Natural killer cell treated with Interleukin-12 subunit alpha and Interleukin-12 subunit beta and Interleukin-15 and Interleukin-18, amount 100 ng/mL, for 72 hours (primary cell): ENCODE results near the gene C14orf93. TPM values are rescaled to one million over a fixed set of nuclear protein-coding genes. Genes with fewer than 3 reads are reported as not detected.
"Not testable (repeated sequence)": the region's sequence is repeated elsewhere in the genome, so short reads cannot be mapped to it uniquely, and the experiment has no call there.

Source experiments
- ATAC-seq, 2 donors: fragments of 150-1000 bp; cut with Tn5 transposase in 1 of 2; sonication (Bioruptor Pico), chemical (Tn5 transposase) in 1 of 2; 2 replicates each; pipeline ENCODE4 v1.10.0; 2021
- DNase-seq: peaks from one replicate; pipeline ENCODE4 v3.0.0; 2022; ENCODE audit warnings: low spot score
- H3K27ac Mint-ChIP-seq, 2 donors: 1 replicate in 1 of 2; 2 replicates in 1 of 2; pipeline ENCODE4 v1.8.0; 2022; ENCODE audit warnings: mixed read lengths in 2 of 2, mild to moderate bottlenecking in 1 of 2, moderate library complexity in 1 of 2
- H3K27me3 Mint-ChIP-seq, 2 donors: 1 replicate in 1 of 2; 2 replicates in 1 of 2; pipeline ENCODE4 v1.8.0; 2022; ENCODE audit warnings: mixed read lengths in 2 of 2
- H3K36me3 Mint-ChIP-seq: one replicate; pipeline ENCODE4 v1.8.0; 2022; ENCODE audit warnings: mixed read lengths
- H3K4me1 Mint-ChIP-seq, 2 donors: 1 replicate in 1 of 2; 2 replicates in 1 of 2; pipeline ENCODE4 v1.8.0; 2022; ENCODE audit warnings: low read depth in 2 of 2, mixed read lengths in 2 of 2, mild to moderate bottlenecking in 1 of 2
- H3K4me3 Mint-ChIP-seq: one replicate; pipeline ENCODE4 v1.8.0; 2022; ENCODE audit warnings: mixed read lengths
- H3K9me3 Mint-ChIP-seq: 2 replicates; pipeline ENCODE4 v1.8.0; 2022; ENCODE audit warnings: mixed read lengths
- total RNA-seq, 2 donors: library from RNA; stranded (reverse); gene quantifications; one replicate each; pipeline ENCODE4 v1.2.3, GENCODE V29; 2022

C14orf93 gene
- total RNA-seq, 2 donors from 2014 or later: 2.8 to 10.8 TPM

DNA sequence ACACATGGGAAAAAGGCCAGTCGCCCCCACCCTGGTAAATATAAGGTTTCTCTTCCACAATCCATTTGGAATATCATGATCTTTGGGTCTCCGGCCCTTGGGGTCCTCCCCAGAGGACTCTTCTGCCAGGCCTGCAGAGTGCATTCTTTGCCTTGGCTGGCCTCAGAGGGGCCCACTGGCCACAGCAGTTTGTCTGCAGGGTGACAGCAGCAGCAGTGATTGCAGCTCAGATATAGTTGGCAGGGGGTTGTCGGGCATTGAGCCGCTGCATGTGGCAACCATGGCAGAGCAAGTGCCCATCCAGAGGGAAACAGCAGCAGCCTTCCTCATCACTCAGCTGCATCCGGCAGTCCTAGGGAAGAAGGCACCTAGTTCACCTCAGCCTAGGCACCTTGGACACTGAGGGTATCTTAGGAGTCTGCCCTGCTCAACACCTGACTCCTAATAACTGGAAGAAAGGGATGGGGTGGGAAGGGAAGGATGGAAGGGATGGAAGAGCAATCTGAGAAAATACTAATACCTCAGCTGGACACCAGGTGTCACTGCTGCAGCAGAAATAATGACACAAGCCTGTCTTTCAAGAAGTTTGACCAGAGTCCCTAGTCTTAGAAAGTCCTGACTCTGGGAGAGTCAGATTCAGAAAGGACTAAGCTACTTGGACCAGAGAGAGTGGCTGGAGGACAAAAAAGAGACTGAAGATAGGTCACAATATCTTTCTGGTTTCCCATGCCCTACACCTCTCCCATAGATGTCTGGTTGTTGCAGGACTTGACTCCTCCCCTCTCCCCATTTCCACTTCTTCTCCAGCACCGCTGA lies 36.5 kb downstream of the C14orf93 start:
- ATAC-seq (peak in 1 of 2 donors; percentile 40), DNase-seq (no peak)
- no peak overlapping the region for H3K4me3 Mint-ChIP-seq
- H3K27me3 Mint-ChIP-seq: peaks cover 8 to 10% of the 10 kb centered on the region in 2 donors
- no peaks in the 10 kb centered on the region for H3K36me3 Mint-ChIP-seq
- peaks cover 0 to 2% of the 10 kb centered on the region in 2 donors for H3K4me1 Mint-ChIP-seq
- no peaks in the 10 kb centered on the region for H3K9me3 Mint-ChIP-seq
- peak overlapping the region in 1 of 2 donors; percentile 65 for H3K27ac Mint-ChIP-seq

DNA sequence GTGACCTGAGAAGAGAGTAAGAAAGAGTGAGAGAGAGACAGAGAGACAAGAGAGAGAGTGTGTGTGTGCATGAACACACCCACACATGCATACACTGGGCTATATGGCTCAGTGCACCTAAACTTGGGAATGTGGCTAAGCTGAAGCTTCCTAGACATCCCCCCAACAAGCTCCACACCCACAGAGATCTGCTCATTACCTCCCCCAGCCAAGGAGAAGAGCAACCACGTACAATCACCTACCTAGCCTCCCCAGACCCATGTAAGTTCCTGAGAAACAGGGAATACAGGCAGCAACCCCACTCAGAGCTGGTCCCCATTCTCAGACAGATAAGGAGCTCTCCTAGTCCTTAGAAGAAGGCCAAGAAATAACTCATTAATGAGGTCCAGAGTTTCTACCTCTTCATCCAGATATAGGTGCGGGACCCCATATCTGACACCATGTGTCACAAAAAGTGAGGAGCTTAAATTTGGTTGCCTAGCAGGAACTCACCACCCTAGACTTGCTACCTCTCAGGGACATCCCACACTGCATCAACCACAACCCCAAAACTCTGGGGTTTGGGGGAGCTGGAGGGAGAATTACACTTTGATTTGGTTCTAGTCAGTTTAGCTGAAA lies 37.5 kb downstream of the C14orf93 start:
- Mint-ChIP-seq H3K9me3 (no peaks in the 10 kb centered on the region), H3K4me1 (peaks cover 0 to 2% of the 10 kb centered on the region in 2 donors), H3K36me3 (no peaks in the 10 kb centered on the region), H3K27ac (no peak overlapping the region), H3K27me3 (peaks cover 4 to 8% of the 10 kb centered on the region in 2 donors), H3K4me3 (no peak overlapping the region)
- no peak for DNase-seq
- no peak for ATAC-seq

DNA sequence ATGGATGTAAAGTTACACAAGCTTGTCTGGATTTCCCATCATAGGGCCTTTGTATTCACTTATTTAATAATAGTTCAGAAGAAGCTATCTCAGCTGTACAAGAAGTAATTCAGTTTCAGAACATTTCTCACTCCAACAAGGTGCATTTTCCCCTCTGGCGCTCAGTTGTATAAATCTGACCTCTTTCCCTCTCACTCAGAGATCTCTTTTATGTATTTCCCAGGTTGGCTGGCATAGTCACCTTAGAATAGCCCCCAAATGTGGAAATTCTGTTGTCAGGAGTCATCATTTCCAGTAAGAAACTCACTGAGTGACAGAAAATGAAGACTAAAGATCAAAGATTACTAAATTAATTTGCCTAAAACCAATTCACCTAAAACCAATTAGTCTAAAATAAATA lies 38.8 kb downstream of the C14orf93 start:
- no peak overlapping the region for H3K27ac Mint-ChIP-seq
- H3K4me1 Mint-ChIP-seq: peaks cover 0 to 2% of the 10 kb centered on the region in 2 donors
- H3K4me3 Mint-ChIP-seq: no peak overlapping the region
- DNase-seq: no peak
- H3K36me3 Mint-ChIP-seq: no peaks in the 10 kb centered on the region
- H3K27me3 Mint-ChIP-seq: peaks cover 0 to 5% of the 10 kb centered on the region in 2 donors
- ATAC-seq: no peak
- H3K9me3 Mint-ChIP-seq: no peaks in the 10 kb centered on the region

DNA sequence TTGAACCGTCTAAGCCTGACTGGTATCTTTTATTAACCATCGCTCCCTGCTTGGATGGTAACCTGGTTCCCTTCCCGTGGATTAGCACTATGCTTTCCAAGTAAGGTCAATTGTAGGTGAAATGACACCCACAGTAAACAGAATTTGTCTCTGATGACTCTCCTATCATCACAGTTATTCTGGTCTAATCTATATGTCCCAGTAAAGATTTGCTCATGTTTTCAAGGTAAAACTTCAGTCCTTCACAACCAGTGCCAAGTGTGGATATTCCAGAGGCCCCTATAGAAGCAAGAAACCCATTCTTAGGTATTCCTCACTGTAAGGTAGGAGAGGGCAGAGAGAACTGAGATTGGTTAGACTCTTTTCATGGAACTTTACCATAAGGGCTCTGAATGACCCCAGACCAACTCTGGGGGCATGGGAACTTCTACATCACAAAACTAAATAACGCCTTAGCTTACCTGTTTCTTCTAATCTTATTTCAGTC lies 43.1 kb downstream of the C14orf93 start:
- Mint-ChIP-seq H3K4me1 (no peaks in the 10 kb centered on the region), H3K27me3 (peaks cover 0 to 2% of the 10 kb centered on the region in 2 donors), H3K27ac (no peak overlapping the region), H3K36me3 (no peaks in the 10 kb centered on the region), H3K4me3 (no peak overlapping the region), H3K9me3 (no peaks in the 10 kb centered on the region)
- DNase-seq (no peak), ATAC-seq (no peak)

DNA sequence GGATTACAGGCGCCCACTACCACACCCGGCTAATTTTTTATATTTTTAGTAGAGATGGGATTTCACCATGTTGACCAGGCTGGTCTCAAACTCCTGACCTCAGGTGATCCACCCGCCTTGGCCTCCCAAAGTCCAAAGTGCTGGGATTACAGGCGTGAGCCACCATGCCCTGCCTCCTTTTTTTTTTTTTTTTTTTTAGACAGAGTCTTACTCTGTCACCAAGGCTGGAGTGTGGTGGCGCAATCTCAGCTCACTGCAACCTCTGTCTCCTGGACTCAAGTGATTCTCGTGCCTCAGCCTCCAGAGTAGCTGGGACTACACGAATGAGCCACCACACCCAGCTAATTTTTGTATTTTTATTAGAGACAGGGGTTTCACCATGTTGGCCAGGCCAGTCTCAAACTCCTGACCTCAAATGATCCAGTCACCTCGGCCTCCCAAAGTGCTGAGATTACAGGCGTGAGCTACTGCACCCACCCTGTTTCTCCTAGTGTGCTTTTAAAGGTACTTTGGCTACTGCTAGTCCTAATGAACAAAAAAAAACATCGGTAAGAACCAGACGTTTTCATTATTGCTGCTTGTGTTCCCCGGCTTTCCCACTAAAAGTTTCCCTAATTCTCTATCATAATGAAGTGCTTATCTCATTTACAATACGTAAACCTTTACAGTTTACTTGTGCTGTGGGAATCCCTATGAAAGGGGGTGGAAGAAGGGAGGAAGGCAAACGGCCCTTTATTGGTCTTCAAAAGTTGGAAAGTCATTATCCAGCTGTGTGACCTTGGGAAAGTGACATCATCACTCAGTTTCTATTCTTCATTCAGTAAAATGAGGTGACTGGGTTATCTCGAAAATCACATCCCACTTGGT lies 43.8 kb downstream of the C14orf93 start:
- not testable (repeated sequence) for H3K4me1 Mint-ChIP-seq

DNA sequence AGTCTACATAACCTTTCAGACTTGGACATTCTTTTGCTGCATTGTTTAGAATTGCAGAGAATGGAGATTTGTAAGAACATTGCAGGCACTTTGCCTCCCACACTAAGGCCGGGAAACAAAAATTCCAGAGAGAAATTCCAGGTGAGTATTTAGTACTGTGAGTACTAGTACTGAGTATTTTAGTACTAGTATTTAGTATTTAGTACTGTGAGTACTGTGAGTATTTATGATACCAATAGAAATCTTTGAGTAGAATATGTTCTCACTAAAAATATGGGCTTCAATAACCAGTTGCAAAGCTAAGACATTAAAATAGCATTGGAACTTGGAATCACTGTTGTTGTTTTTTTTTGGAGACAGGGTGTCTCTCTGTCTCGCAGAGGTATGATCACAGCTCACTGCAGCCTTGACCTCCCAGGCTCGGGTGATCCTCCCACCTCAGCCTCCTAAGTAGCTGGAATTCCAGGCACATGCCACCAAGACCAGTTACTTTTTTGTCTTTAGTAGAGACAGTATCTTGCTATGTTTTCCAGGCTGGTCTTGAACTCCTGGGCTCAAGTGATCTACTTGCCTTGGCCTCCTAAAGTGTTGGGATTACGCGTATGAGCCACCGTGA lies 47.8 kb downstream of the C14orf93 start:
- Mint-ChIP-seq H3K9me3 (no peaks in the 10 kb centered on the region), H3K27ac (no peak overlapping the region), H3K27me3 (no peaks in the 10 kb centered on the region), H3K36me3 (no peaks in the 10 kb centered on the region), H3K4me1 (no peaks in the 10 kb centered on the region), H3K4me3 (no peak overlapping the region)
- ATAC-seq (no peak), DNase-seq (no peak)

More for the DNA sequence above, 43.8 kb downstream of the C14orf93 start:
- ATAC-seq, DNase-seq, H3K36me3 Mint-ChIP-seq, H3K9me3 Mint-ChIP-seq, H3K27me3 Mint-ChIP-seq, H3K27ac Mint-ChIP-seq, H3K4me3 Mint-ChIP-seq: not testable (repeated sequence)

DNA sequence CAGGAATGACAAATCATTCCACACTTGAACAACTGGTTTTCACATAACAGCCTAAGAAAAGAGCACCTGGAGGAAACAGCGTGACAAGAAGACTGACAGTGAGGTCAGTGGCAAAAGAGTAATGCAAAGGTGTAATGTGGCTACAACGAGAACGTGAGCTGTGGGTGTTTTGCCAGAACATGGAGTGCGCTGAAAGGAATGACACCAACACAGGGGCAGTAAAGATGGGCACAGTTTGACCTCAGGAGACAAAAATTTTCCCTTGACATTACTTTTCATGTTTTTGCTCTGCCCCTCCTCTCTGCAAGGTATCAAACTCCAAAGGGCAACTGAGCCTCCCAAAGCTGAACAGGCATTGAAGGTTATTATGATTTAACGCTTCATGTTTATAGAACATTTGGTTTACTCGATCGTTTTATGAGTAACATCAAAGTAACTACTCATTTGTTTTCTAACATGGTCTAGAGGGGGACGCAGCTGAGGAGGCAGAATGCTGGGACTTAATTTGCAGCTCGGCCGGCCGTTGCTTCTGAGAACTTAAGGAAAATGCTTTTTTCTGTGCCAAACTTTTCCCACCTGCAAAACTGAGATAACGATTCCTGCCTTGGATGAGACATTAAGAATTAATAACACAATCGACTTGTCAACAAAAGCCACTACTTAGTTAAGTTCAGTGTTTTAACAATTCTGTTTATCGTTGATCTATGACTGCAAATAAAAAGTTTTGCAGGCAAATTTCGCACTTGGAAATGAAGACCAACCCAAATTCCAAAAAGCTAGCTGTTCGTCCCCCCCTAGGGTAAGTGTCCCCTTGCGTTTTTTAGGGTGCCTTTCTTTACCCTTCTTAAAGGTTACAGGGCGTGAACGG lies 54.0 kb downstream of the C14orf93 start:
- Mint-ChIP-seq H3K9me3 (no peaks in the 10 kb centered on the region), H3K27ac (peak overlapping the region; percentile 90 to 93), H3K4me1 (peaks cover 18 to 27% of the 10 kb centered on the region in 2 donors), H3K36me3 (peaks cover 6% of the 10 kb centered on the region), H3K4me3 (peak overlapping the region; percentile 96), H3K27me3 (no peaks in the 10 kb centered on the region)
- ATAC-seq (no peak), DNase-seq (no peak)

DNA sequence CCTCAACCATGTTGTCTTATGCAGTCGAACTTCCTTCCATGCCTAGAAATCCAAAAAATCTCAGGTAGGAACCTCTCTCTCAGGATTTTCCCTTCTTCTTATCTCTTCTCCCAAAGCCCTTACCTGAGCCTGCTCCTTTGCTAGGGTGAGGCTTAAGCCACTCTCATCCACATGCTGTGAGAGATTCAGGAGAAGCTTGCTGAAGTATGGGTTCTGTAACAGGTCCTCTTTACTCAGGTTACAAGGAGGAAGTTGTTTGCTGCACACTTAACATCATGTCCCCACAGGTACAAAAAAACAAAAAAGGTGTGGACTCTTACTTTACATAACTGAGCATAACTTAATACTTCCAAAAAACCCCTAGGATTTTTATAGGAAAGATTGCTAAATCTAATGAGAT lies 57.5 kb downstream of the C14orf93 start:
- no peak overlapping the region for H3K27ac Mint-ChIP-seq
- ATAC-seq: no peak

DNA sequence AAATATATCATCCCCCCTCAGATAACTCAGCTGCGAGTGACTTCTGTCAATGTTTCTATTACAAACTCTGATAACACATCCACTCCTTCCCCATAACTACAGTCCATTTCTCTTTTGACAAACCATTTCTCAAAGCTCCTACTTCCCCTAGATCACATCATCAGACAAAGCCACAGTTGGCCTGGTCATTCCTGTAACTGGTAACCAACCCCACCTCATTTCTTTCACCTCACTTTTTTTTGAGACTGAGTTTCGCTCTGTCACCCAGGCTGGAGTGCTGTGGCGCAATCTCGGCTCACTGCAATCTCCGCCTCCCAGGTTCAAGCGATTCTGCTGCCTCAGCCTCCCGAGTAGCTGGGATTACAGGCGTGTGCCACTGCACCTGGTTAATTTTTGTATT lies 58.1 kb downstream of the C14orf93 start:
- Mint-ChIP-seq H3K4me1 (peaks cover 18 to 27% of the 10 kb centered on the region in 2 donors), H3K36me3 (peaks cover 13% of the 10 kb centered on the region), H3K4me3 (peak overlapping the region; percentile 6), H3K27ac (peak overlapping the region; percentile 12 to 63)
- H3K9me3 Mint-ChIP-seq, DNase-seq, H3K27me3 Mint-ChIP-seq: not testable (repeated sequence)
- peak in 1 of 2 donors; percentile 54 for ATAC-seq

More for the DNA sequence above, 57.5 kb downstream of the C14orf93 start:
- Mint-ChIP-seq H3K4me3 (no peak overlapping the region), H3K36me3 (peaks cover 8% of the 10 kb centered on the region), H3K9me3 (no peaks in the 10 kb centered on the region), H3K27me3 (no peaks in the 10 kb centered on the region), H3K4me1 (peaks cover 18 to 27% of the 10 kb centered on the region in 2 donors)
- DNase-seq: no peak

DNA sequence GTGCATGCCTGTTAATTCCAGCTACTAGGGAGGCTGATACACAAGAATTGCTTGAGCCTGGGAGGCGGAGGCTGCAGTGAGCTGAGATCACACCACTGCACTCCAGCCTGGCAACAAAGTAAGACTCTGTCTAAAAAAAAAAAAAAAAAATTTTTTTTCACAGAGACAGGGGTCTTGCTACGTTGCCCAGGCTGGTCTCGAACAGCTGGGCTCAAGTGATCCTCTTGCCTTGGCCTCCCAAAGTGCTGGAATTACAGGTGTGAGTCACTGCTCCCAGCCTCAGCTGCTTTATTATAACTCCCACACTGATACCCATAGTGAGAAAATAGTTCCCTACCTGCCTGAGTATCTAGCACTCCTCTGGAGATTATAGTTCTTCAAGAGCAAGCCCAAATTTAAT lies 64.3 kb downstream of the C14orf93 start:
- H3K4me3 Mint-ChIP-seq: no peak overlapping the region
- ATAC-seq (no peak), DNase-seq (no peak)
- no peaks in the 10 kb centered on the region for H3K4me1 Mint-ChIP-seq
- H3K36me3 Mint-ChIP-seq: peaks cover 7% of the 10 kb centered on the region
- H3K27ac Mint-ChIP-seq: no peak overlapping the region
- no peaks in the 10 kb centered on the region for H3K27me3 Mint-ChIP-seq
- no peaks in the 10 kb centered on the region for H3K9me3 Mint-ChIP-seq

DNA sequence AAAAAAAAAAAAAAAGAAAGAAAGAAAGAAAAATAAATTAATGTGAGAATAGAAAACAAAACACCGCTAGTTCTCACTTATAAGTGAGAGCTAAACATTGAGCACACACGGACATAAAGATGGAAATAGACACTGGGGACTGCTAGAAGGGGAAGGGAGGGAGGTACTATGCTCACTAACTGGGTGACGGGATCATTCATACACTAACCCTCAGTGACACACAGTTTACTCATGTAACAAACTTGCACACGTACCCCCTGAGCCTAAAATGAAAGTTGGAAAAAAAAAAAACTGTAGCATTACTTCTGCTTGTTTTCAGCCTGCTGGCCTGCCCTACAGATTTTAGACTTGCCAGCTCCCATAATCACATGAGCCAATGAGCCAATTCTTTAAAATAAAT lies 70.3 kb downstream of the C14orf93 start:
- Mint-ChIP-seq H3K27ac (no peak overlapping the region), H3K4me1 (no peaks in the 10 kb centered on the region), H3K36me3 (no peaks in the 10 kb centered on the region), H3K4me3 (no peak overlapping the region), H3K9me3 (no peaks in the 10 kb centered on the region), H3K27me3 (no peaks in the 10 kb centered on the region)
- no peak for ATAC-seq
- no peak for DNase-seq
